Central memory CD8-positive, alpha-beta T cell (primary cell): ENCODE results near the gene LBP.

Experiments
- ATAC-seq: fragments of 150-1000 bp; cut with Tn5 transposase; replicated peaks from 2 replicates; pipeline ENCODE4 v1.10.0; 2022; ENCODE audit warnings: mild to moderate bottlenecking, moderate FRiP score, moderate number of reproducible peaks; ENCODE audit not compliant: poor library complexity, severe bottlenecking; ENCODE audit errors: extremely low read depth
- DNase-seq, 2 donors: peaks; one replicate each; pipeline ENCODE4 v3.0.0; 2021; ENCODE audit warnings: low spot score in 2 of 2
- H3K27ac Mint-ChIP-seq: one replicate; pipeline ENCODE4 v1.8.0; 2022; ENCODE audit warnings: low read depth, mild to moderate bottlenecking, moderate library complexity, mixed read lengths
- H3K27me3 Mint-ChIP-seq: one replicate; pipeline ENCODE4 v1.8.0; 2022; ENCODE audit warnings: mixed read lengths
- H3K36me3 Mint-ChIP-seq: one replicate; pipeline ENCODE4 v1.8.0; 2022; ENCODE audit warnings: mild to moderate bottlenecking, moderate library complexity, mixed read lengths; ENCODE audit not compliant: insufficient read depth
- H3K4me1 Mint-ChIP-seq: one replicate; pipeline ENCODE4 v1.8.0; 2022; ENCODE audit warnings: mixed read lengths
- H3K4me3 Mint-ChIP-seq: one replicate; pipeline ENCODE4 v1.8.0; 2022; ENCODE audit warnings: mild to moderate bottlenecking, moderate library complexity, mixed read lengths
- H3K9me3 Mint-ChIP-seq: one replicate; pipeline ENCODE4 v1.8.0; 2022; ENCODE audit warnings: mixed read lengths

The LBP gene, protein sequence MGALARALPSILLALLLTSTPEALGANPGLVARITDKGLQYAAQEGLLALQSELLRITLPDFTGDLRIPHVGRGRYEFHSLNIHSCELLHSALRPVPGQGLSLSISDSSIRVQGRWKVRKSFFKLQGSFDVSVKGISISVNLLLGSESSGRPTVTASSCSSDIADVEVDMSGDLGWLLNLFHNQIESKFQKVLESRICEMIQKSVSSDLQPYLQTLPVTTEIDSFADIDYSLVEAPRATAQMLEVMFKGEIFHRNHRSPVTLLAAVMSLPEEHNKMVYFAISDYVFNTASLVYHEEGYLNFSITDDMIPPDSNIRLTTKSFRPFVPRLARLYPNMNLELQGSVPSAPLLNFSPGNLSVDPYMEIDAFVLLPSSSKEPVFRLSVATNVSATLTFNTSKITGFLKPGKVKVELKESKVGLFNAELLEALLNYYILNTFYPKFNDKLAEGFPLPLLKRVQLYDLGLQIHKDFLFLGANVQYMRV

GRCh38 chr20:38346247-38346651 lies at the start of gene LBP:
LBP (plus strand) TSS chr20:38346482; CDS start chr20:38346517, 35 bp downstream.
- no peak within 1 kb of the TSS for H3K27ac Mint-ChIP-seq

GRCh38 chr20:38297916-38298674 lies 48.2 kb upstream of the LBP start:
- DNase-seq (no peak), ATAC-seq (no peak)
- H3K36me3 Mint-ChIP-seq: no peaks in the 10 kb centered on the region
- H3K4me1 Mint-ChIP-seq: no peaks in the 10 kb centered on the region
- no peaks in the 10 kb centered on the region for H3K9me3 Mint-ChIP-seq
- H3K27ac Mint-ChIP-seq: no peak overlapping the region
- peaks cover 66% of the 10 kb centered on the region for H3K27me3 Mint-ChIP-seq
- H3K4me3 Mint-ChIP-seq: no peak overlapping the region

More at GRCh38 chr20:38346247-38346651, at the start of gene LBP:
- DNase-seq (no peak), ATAC-seq (no peak)
- H3K36me3 Mint-ChIP-seq: no peaks in the 10 kb centered on the region
- no peak within 1 kb of the TSS for H3K4me3 Mint-ChIP-seq
- H3K27me3 Mint-ChIP-seq: peaks cover 44% of the 10 kb centered on the region
- no peaks in the 10 kb centered on the region for H3K4me1 Mint-ChIP-seq
- no peaks in the 10 kb centered on the region for H3K9me3 Mint-ChIP-seq

DNA sequence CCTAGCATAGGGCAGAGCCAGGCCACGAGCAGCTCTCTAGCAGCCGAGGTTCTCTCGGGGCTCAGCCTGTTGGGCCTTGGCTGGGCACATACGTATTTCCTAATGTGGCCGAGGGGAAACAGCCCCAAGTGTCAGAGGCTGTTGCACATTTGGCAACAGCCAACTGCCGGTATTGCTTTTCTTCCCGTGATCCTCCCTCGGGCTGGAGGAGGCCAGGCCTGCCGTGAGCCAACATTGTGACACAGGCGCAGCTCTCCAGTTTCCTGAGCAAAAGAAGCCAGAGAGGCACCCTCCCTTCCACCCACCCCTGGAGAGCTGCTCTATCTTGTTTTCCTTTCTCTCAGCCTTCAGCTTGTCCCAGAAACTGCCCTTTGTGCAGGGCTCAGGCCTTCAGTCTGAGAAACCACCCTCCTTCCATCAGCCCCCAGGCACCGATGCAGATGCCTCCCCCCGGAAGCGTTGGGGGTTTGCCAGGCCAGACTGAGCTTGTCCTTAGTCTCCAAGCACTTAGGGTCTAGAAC lies 47.5 kb upstream of the LBP start:
- DNase-seq: no peak
- H3K4me1 Mint-ChIP-seq: peaks cover 3% of the 10 kb centered on the region
- H3K27me3 Mint-ChIP-seq: peaks cover 66% of the 10 kb centered on the region
- no peaks in the 10 kb centered on the region for H3K36me3 Mint-ChIP-seq
- no peaks in the 10 kb centered on the region for H3K9me3 Mint-ChIP-seq
- no peak overlapping the region for H3K27ac Mint-ChIP-seq
- ATAC-seq: no peak
- no peak overlapping the region for H3K4me3 Mint-ChIP-seq

DNA sequence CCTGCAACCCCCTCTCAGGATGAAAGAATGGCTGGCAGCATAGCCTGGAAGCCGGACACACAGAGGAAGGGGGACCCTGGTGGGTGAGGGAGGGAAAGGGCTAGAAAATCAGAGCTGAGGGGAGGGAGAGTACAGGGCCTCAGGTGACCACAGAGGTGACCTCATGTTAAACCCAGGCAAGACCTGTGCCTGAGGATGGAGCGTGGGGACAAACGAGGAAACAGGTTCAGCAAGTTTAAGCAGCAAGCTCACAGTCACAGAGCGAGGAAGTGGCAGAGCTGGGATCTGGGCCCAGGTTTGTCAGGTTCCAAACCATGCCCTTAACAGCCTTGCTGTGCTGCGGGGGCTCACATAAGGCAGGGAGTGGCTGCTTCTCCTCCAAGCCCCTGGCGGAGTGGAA lies 46.3 kb upstream of the LBP start:
- Mint-ChIP-seq H3K36me3 (no peaks in the 10 kb centered on the region), H3K4me3 (no peak overlapping the region), H3K4me1 (peaks cover 12% of the 10 kb centered on the region), H3K27ac (no peak overlapping the region), H3K27me3 (peaks cover 66% of the 10 kb centered on the region), H3K9me3 (no peaks in the 10 kb centered on the region)
- no peak for ATAC-seq
- no peak for DNase-seq

- no peak for DNase-seq
- peaks cover 66% of the 10 kb centered on the region for H3K27me3 Mint-ChIP-seq
These were observed 45.8 kb upstream of the LBP start for GRCh38 chr20:38300438-38300837.

DNA sequence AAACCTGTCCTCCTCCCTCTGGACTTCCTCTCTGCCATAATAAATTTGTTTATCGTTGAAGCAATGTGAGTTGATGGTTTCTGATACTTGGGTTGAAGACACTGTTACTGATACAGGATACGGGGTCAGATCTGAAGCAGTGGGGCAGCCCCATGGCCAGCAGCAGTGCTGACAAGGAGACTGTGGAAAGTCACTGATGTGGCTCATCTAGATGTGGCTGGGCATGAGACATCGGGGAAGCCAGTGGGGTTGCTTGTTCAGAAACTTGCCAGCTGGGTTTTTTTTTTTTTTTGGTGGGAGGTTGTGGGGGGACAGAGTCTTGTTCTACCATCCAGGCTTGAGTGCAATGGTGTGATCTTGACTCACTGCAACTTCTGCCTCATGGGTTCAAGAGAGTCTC lies 45.0 kb upstream of the LBP start:
- H3K4me3 Mint-ChIP-seq: no peak overlapping the region
- ATAC-seq (no peak), DNase-seq (no peak)
- no peaks in the 10 kb centered on the region for H3K9me3 Mint-ChIP-seq
- H3K36me3 Mint-ChIP-seq: no peaks in the 10 kb centered on the region
- peaks cover 66% of the 10 kb centered on the region for H3K27me3 Mint-ChIP-seq
- H3K27ac Mint-ChIP-seq: no peak overlapping the region
- peaks cover 12% of the 10 kb centered on the region for H3K4me1 Mint-ChIP-seq

More at GRCh38 chr20:38300438-38300837, 45.8 kb upstream of the LBP start:
- H3K36me3 Mint-ChIP-seq: no peaks in the 10 kb centered on the region
- H3K27ac Mint-ChIP-seq: no peak overlapping the region
- H3K4me1 Mint-ChIP-seq: peaks cover 12% of the 10 kb centered on the region
- no peaks in the 10 kb centered on the region for H3K9me3 Mint-ChIP-seq
- no peak overlapping the region for H3K4me3 Mint-ChIP-seq
- no peak for ATAC-seq

- Mint-ChIP-seq H3K27ac (no peak overlapping the region), H3K27me3 (peaks cover 78% of the 10 kb centered on the region), H3K9me3 (no peaks in the 10 kb centered on the region), H3K4me3 (no peak overlapping the region), H3K36me3 (no peaks in the 10 kb centered on the region), H3K4me1 (peaks cover 12% of the 10 kb centered on the region)
- DNase-seq (no peak), ATAC-seq (no peak)
These were observed 43.5 kb upstream of the LBP start for GRCh38 chr20:38302786-38303185.

GRCh38 chr20:38303908-38304379 lies 42.3 kb upstream of the LBP start, which contains the start of gene BPI:
BPI (plus strand) TSS chr20:38304156; CDS start chr20:38304224, 68 bp downstream.
- no peak within 1 kb of the TSS for H3K4me3 Mint-ChIP-seq
- peaks cover 12% of the 10 kb centered on the region for H3K4me1 Mint-ChIP-seq
- H3K27me3 Mint-ChIP-seq: peaks cover 79% of the 10 kb centered on the region
- H3K9me3 Mint-ChIP-seq: no peaks in the 10 kb centered on the region
- ATAC-seq (no peak), DNase-seq (no peak)
- no peaks in the 10 kb centered on the region for H3K36me3 Mint-ChIP-seq
- H3K27ac Mint-ChIP-seq: no peak within 1 kb of the TSS

- no peak overlapping the region for H3K27ac Mint-ChIP-seq
- H3K27me3 Mint-ChIP-seq: peaks cover 79% of the 10 kb centered on the region
- H3K4me1 Mint-ChIP-seq: peaks cover 12% of the 10 kb centered on the region
- DNase-seq (no peak), ATAC-seq (no peak)
- H3K36me3 Mint-ChIP-seq: no peaks in the 10 kb centered on the region
- no peaks in the 10 kb centered on the region for H3K9me3 Mint-ChIP-seq
- no peak overlapping the region for H3K4me3 Mint-ChIP-seq
These were observed 41.3 kb upstream of the LBP start for GRCh38 chr20:38304845-38305447.

GRCh38 chr20:38305541-38305940 lies 40.7 kb upstream of the LBP start:
- Mint-ChIP-seq H3K27me3 (peaks cover 76% of the 10 kb centered on the region), H3K4me3 (no peak overlapping the region), H3K27ac (no peak overlapping the region)

GRCh38 chr20:38306379-38306778 lies 39.9 kb upstream of the LBP start:
- no peak overlapping the region for H3K27ac Mint-ChIP-seq
- H3K4me1 Mint-ChIP-seq: peaks cover 12% of the 10 kb centered on the region
- DNase-seq (no peak), ATAC-seq (no peak)
- H3K9me3 Mint-ChIP-seq: no peaks in the 10 kb centered on the region
- peaks cover 76% of the 10 kb centered on the region for H3K27me3 Mint-ChIP-seq
- no peak overlapping the region for H3K4me3 Mint-ChIP-seq
- H3K36me3 Mint-ChIP-seq: no peaks in the 10 kb centered on the region

More at GRCh38 chr20:38305541-38305940, 40.7 kb upstream of the LBP start:
- Mint-ChIP-seq H3K9me3 (no peaks in the 10 kb centered on the region), H3K36me3 (no peaks in the 10 kb centered on the region), H3K4me1 (peaks cover 12% of the 10 kb centered on the region)
- ATAC-seq (no peak), DNase-seq (no peak)

- peaks cover 67% of the 10 kb centered on the region for H3K27me3 Mint-ChIP-seq
- no peaks in the 10 kb centered on the region for H3K9me3 Mint-ChIP-seq
- DNase-seq (no peak), ATAC-seq (no peak)
- no peak overlapping the region for H3K27ac Mint-ChIP-seq
- H3K4me1 Mint-ChIP-seq: peaks cover 12% of the 10 kb centered on the region
- H3K36me3 Mint-ChIP-seq: no peaks in the 10 kb centered on the region
- H3K4me3 Mint-ChIP-seq: no peak overlapping the region
These were observed 38.8 kb upstream of the LBP start for GRCh38 chr20:38307371-38308046.
